Measurements from ENCODE around the gene SNRNP48. TPM values are rescaled to one million over a fixed set of nuclear protein-coding genes. Genes with fewer than 3 reads are reported as not detected.

The SNRNP48 gene
- total RNA-seq, 2 donors from 2014 or later, result 13.9 to 19.5 TPM

GRCh38 chr6:7640607-7641577 lies 50.9 kb downstream of the SNRNP48 start:
- Mint-ChIP-seq H3K4me3 (no peak overlapping the region), H3K9me3 (no peaks in the 10 kb centered on the region), H3K27me3 (ENCODE audit: insufficient read depth) (peaks cover 4% of the 10 kb centered on the region), H3K36me3 (ENCODE audit: low read depth) (no peaks in the 10 kb centered on the region), H3K27ac (no peak overlapping the region), H3K4me1 (no peaks in the 10 kb centered on the region)
- DNase-seq, result no peak
- Histone ChIP-seq H3K9ac (ENCODE audit: extremely low read depth, low read length, poor library complexity, severe bottlenecking) (no peak overlapping the region), H3K4me1 (ENCODE audit: control insufficient read depth, insufficient read depth, low read length) (no peaks in the 10 kb centered on the region), H3K4me3 (ENCODE audit: low read length) (no peak overlapping the region), H3K9me3 (ENCODE audit: control insufficient read depth, low read length) (no peaks in the 10 kb centered on the region), H3K27ac (ENCODE audit: low read depth, low read length) (no peak overlapping the region), H3K27me3 (ENCODE audit: control insufficient read depth, insufficient read depth, low read length, poor library complexity, severe bottlenecking) (peaks cover 7% of the 10 kb centered on the region), H3K36me3 (ENCODE audit: control insufficient read depth, insufficient read depth, low read length) (no peaks in the 10 kb centered on the region)
- TF ChIP-seq, protein P1, sequence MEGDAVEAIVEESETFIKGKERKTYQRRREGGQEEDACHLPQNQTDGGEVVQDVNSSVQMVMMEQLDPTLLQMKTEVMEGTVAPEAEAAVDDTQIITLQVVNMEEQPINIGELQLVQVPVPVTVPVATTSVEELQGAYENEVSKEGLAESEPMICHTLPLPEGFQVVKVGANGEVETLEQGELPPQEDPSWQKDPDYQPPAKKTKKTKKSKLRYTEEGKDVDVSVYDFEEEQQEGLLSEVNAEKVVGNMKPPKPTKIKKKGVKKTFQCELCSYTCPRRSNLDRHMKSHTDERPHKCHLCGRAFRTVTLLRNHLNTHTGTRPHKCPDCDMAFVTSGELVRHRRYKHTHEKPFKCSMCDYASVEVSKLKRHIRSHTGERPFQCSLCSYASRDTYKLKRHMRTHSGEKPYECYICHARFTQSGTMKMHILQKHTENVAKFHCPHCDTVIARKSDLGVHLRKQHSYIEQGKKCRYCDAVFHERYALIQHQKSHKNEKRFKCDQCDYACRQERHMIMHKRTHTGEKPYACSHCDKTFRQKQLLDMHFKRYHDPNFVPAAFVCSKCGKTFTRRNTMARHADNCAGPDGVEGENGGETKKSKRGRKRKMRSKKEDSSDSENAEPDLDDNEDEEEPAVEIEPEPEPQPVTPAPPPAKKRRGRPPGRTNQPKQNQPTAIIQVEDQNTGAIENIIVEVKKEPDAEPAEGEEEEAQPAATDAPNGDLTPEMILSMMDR (conservative IDR thresholded peaks at IDR 0.05), result peak; percentile 56
- WGBS, 2 experiments (ENCODE audit: insufficient coverage in 1 of 2, insufficient read length in 1 of 2), result 92 to 96% methylated on average over 4 to 9 of the region's 12 CpGs

DNA sequence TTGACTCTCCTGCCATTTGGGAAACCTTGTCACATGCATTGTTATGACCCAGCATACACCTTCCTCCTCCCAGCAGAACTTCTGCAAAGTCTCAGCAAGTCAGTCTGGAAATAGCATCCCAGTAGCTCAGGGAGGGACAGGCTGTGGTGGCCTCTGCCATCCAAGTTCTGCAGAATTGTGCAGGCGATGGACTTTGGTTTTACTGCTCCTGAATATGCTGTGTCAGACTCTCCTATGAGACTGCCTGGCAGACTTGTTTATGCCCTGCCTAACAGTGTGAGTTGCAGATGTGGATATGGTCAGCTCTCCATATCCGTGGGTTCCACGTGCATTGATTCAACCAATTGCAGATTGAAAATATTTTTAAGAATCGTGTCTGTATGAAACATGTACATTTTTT lies 52.8 kb downstream of the SNRNP48 start:
- no peak overlapping the region for H3K4me3 ChIP-seq (ENCODE audit: low read length)
- Mint-ChIP-seq H3K27ac (no peak overlapping the region), H3K9me3 (no peaks in the 10 kb centered on the region), H3K4me1 (no peaks in the 10 kb centered on the region), H3K36me3 (ENCODE audit: low read depth) (no peaks in the 10 kb centered on the region), H3K27me3 (ENCODE audit: insufficient read depth) (peaks cover 4% of the 10 kb centered on the region), H3K4me3 (no peak overlapping the region)
- H3K36me3 ChIP-seq (ENCODE audit: control insufficient read depth, insufficient read depth, low read length), result no peaks in the 10 kb centered on the region
- H3K27ac ChIP-seq (ENCODE audit: low read depth, low read length), result no peak overlapping the region
- TF ChIP-seq, protein P1 (conservative IDR thresholded peaks at IDR 0.05), result no peak
- no peaks in the 10 kb centered on the region for H3K4me1 ChIP-seq (ENCODE audit: control insufficient read depth, insufficient read depth, low read length)
- no peak for DNase-seq
- H3K9me3 ChIP-seq (ENCODE audit: control insufficient read depth, low read length), result no peaks in the 10 kb centered on the region
- WGBS, 2 experiments (ENCODE audit: insufficient coverage in 1 of 2, insufficient read length in 1 of 2), result 86 to 88% methylated on average over 2 to 4 of the region's 4 CpGs
- peaks cover 7% of the 10 kb centered on the region for H3K27me3 ChIP-seq (ENCODE audit: control insufficient read depth, insufficient read depth, low read length, poor library complexity, severe bottlenecking)
- no peak overlapping the region for H3K9ac ChIP-seq (ENCODE audit: extremely low read depth, low read length, poor library complexity, severe bottlenecking)

GRCh38 chr6:7644417-7644816 lies 54.4 kb downstream of the SNRNP48 start:
- Histone ChIP-seq H3K27me3 (ENCODE audit: control insufficient read depth, insufficient read depth, low read length, poor library complexity, severe bottlenecking) (peaks cover 7% of the 10 kb centered on the region), H3K27ac (ENCODE audit: low read depth, low read length) (no peak overlapping the region), H3K4me3 (ENCODE audit: low read length) (no peak overlapping the region), H3K9me3 (ENCODE audit: control insufficient read depth, low read length) (no peaks in the 10 kb centered on the region), H3K4me1 (ENCODE audit: control insufficient read depth, insufficient read depth, low read length) (no peaks in the 10 kb centered on the region), H3K36me3 (ENCODE audit: control insufficient read depth, insufficient read depth, low read length) (no peaks in the 10 kb centered on the region), H3K9ac (ENCODE audit: extremely low read depth, low read length, poor library complexity, severe bottlenecking) (no peak overlapping the region)
- Mint-ChIP-seq H3K9me3 (no peaks in the 10 kb centered on the region), H3K36me3 (ENCODE audit: low read depth) (no peaks in the 10 kb centered on the region), H3K27ac (no peak overlapping the region), H3K4me1 (no peaks in the 10 kb centered on the region), H3K4me3 (no peak overlapping the region), H3K27me3 (ENCODE audit: insufficient read depth) (peaks cover 4% of the 10 kb centered on the region)
- DNase-seq, result no peak
- 94% methylated on average over 2 of the region's 2 CpGs; no CpG with 5 or more reads in 1 of the 2 experiments for WGBS, 2 experiments (ENCODE audit: insufficient coverage in 1 of 2, insufficient read length in 1 of 2)
- TF ChIP-seq, protein P1 (conservative IDR thresholded peaks at IDR 0.05), result no peak
